BE2C (cell line): ENCODE results near the gene SLC13A3.

ENCODE experiments used
- DNase-seq: peaks from one replicate; pipeline ENCODE4 v3.0.0-alpha.2; 2020
- H3K27me3 ChIP-seq: fragments of 250-450 bp; sonication (Bioruptor Pico); 2 replicates; pipeline ENCODE4 v1.5.1; 2020; ENCODE audit warnings: mild to moderate bottlenecking
- H3K36me3 ChIP-seq: fragments of 250-450 bp; sonication (Bioruptor Pico); 2 replicates; pipeline ENCODE4 v1.5.1; 2020; ENCODE audit warnings: mild to moderate bottlenecking
- H3K4me1 ChIP-seq: fragments of 250-450 bp; sonication (Bioruptor Pico); 2 replicates; pipeline ENCODE4 v1.5.1; 2020
- H3K4me3 ChIP-seq: 2 replicates; pipeline ENCODE4 v1.5.1; 2011; ENCODE audit warnings: low read depth, low read length
- H3K9me3 ChIP-seq: fragments of 250-450 bp; sonication (Bioruptor Pico); 2 replicates; pipeline ENCODE4 v1.5.1; 2020
- TF ChIP-seq, protein P1 (sequence below): IDR thresholded peaks from 2 replicates; pipeline ENCODE4 v1.5.1; 2012; ENCODE audit warnings: mild to moderate bottlenecking, low read depth, low read length

SLC13A3 gene

GRCh38 chr20:46660487-46660886, 9.2 kb upstream of the SLC13A3 start:
- Histone ChIP-seq H3K4me1 (no peaks in the 10 kb centered on the region), H3K4me3 (no peak overlapping the region), H3K27me3 (no peaks in the 10 kb centered on the region), H3K9me3 (no peaks in the 10 kb centered on the region), H3K36me3 (no peaks in the 10 kb centered on the region)
- TF ChIP-seq, protein P1, sequence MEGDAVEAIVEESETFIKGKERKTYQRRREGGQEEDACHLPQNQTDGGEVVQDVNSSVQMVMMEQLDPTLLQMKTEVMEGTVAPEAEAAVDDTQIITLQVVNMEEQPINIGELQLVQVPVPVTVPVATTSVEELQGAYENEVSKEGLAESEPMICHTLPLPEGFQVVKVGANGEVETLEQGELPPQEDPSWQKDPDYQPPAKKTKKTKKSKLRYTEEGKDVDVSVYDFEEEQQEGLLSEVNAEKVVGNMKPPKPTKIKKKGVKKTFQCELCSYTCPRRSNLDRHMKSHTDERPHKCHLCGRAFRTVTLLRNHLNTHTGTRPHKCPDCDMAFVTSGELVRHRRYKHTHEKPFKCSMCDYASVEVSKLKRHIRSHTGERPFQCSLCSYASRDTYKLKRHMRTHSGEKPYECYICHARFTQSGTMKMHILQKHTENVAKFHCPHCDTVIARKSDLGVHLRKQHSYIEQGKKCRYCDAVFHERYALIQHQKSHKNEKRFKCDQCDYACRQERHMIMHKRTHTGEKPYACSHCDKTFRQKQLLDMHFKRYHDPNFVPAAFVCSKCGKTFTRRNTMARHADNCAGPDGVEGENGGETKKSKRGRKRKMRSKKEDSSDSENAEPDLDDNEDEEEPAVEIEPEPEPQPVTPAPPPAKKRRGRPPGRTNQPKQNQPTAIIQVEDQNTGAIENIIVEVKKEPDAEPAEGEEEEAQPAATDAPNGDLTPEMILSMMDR = no peak
- no peak for DNase-seq

DNA sequence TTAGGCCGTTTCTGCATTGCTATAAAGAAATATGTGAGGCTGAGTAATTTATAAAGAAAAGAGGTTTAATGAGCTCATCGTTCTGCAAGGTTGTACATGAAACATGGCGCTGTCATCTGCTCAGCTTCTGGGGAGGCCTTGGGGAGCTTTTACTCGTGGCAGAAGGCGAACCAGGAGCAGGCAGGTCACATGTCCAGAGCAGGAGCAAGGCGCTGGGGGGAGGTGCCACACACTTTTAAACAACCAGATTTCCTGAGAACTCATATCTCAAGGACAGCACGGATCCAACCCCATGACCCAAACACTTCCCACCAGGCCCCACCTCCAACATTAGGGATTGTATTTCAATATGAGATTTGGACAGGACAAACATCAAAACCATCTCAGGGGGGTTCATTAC, 6.4 kb upstream of the SLC13A3 start:
- Histone ChIP-seq H3K9me3 (no peaks in the 10 kb centered on the region), H3K27me3 (peaks cover 9% of the 10 kb centered on the region; the same call in 1 of the 2 replicates), H3K36me3 (no peaks in the 10 kb centered on the region), H3K4me3 (no peak overlapping the region), H3K4me1 (no peaks in the 10 kb centered on the region)
- no peak for DNase-seq
- TF ChIP-seq, protein P1 = no peak

DNA sequence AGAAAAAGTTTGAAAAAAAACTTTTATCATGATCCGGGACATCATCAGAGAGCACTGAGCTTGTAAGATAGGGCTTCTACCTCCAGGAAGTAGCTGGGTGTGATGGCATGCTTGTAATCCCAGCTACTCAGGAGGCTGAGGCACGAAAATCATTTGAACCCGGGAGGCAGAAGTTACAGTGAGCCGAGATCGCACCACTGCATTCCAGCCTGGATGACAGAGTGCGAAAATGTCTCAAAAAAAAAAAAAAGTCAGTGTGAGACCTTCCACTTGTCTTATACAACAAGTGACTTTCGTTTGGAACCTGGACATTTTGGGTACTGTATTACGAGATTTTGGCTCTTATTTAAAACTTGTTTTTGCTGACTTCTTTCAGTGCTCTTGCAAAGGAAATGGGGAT, 5.9 kb upstream of the SLC13A3 start:
- no peaks in the 10 kb centered on the region for H3K4me1 ChIP-seq
- peaks cover 9% of the 10 kb centered on the region; the same call in 1 of the 2 replicates for H3K27me3 ChIP-seq
- TF ChIP-seq, protein P1 = no peak
- H3K4me3 ChIP-seq = no peak overlapping the region
- no peaks in the 10 kb centered on the region for H3K9me3 ChIP-seq
- no peak for DNase-seq
- H3K36me3 ChIP-seq = no peaks in the 10 kb centered on the region

- Histone ChIP-seq H3K27me3 (peaks cover 33% of the 10 kb centered on the region), H3K36me3 (no peaks in the 10 kb centered on the region), H3K4me1 (no peaks in the 10 kb centered on the region), H3K9me3 (no peaks in the 10 kb centered on the region), H3K4me3 (no peak overlapping the region)
- no peak for DNase-seq
- TF ChIP-seq, protein P1 = no peak
Observed at GRCh38 chr20:46652699-46653098, 1.4 kb upstream of the SLC13A3 start.

- TF ChIP-seq, protein P1 = no peak
- Histone ChIP-seq H3K4me1 (no peaks in the 10 kb centered on the region), H3K36me3 (no peaks in the 10 kb centered on the region), H3K9me3 (no peaks in the 10 kb centered on the region), H3K27me3 (peaks cover 33% of the 10 kb centered on the region), H3K4me3 (no peak overlapping the region)
- no peak for DNase-seq
Observed at GRCh38 chr20:46650575-46651090, 626 bp downstream of the SLC13A3 start.

- TF ChIP-seq, protein P1 = no peak
- no peak for DNase-seq
- Histone ChIP-seq H3K36me3 (no peaks in the 10 kb centered on the region), H3K4me1 (no peaks in the 10 kb centered on the region), H3K9me3 (no peaks in the 10 kb centered on the region), H3K27me3 (peaks cover 33% of the 10 kb centered on the region), H3K4me3 (no peak overlapping the region)
Observed at GRCh38 chr20:46649965-46650542, 1.2 kb downstream of the SLC13A3 start.
